ENCODE measurements around the gene TARS2. TPM values are rescaled to one million over a fixed set of nuclear protein-coding genes. Genes with fewer than 3 reads are reported as not detected.

Gene TARS2
- total RNA-seq: 32.2 TPM
- long read RNA-seq, transcript TARS2-204 (18 exons, 2,729 nt): major isoform, 33 of 81 reads
- long read RNA-seq, transcript TARS2-214 (16 exons, 2,162 nt): minor isoform, 11 of 81 reads
- long read RNA-seq, partial matches to known transcripts: 19 of 81 reads
- long read RNA-seq, other reads (novel, unspliced or antisense): 18 of 81 reads

GRCh38 chr1:150486966-150487762, at the start of gene TARS2:
Gene TARS2 (plus strand): TSS chr1:150487419. CDS start chr1:150487451, 32 bp downstream.
- Histone ChIP-seq H3K4me3 (peak within 1 kb of the TSS; percentile 80), H3K36me3 (peaks cover 36% of the 10 kb centered on the region), H3K27ac (replicated peaks) (peak within 1 kb of the TSS; percentile 83), H3K27me3 (ENCODE audit: low read depth) (no peaks in the 10 kb centered on the region), H3K4me1 (peaks cover 15% of the 10 kb centered on the region), H3K9me3 (replicated peaks) (no peaks in the 10 kb centered on the region)
- intact Hi-C loops (cut with micrococcal nuclease): no loop called here
- DNase-seq: peak; percentile 91
- TF ChIP-seq, protein P1, sequence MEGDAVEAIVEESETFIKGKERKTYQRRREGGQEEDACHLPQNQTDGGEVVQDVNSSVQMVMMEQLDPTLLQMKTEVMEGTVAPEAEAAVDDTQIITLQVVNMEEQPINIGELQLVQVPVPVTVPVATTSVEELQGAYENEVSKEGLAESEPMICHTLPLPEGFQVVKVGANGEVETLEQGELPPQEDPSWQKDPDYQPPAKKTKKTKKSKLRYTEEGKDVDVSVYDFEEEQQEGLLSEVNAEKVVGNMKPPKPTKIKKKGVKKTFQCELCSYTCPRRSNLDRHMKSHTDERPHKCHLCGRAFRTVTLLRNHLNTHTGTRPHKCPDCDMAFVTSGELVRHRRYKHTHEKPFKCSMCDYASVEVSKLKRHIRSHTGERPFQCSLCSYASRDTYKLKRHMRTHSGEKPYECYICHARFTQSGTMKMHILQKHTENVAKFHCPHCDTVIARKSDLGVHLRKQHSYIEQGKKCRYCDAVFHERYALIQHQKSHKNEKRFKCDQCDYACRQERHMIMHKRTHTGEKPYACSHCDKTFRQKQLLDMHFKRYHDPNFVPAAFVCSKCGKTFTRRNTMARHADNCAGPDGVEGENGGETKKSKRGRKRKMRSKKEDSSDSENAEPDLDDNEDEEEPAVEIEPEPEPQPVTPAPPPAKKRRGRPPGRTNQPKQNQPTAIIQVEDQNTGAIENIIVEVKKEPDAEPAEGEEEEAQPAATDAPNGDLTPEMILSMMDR (IDR thresholded peaks at IDR 0.05; ENCODE audit: borderline replicate concordance): peak; percentile 57

DNA sequence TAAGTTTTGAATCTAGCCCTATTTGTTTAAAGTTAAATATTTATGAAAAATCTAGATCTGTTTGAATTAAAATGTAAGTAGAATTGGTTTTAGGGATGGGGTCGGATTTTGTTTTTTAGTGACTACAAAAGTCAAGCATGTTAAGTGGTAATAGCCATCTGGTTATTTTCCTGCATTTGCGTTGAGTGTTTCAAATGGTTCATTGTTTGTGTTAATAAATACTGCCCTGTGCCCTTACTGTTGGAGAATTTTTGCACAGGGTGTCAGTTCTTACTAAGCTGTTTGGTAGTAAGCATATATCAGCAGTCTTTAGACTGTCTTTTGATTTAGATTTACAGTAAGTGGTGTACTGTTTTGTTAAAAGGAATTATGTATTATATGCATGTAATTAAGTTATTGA, 46.1 kb upstream of the TARS2 start:
- no peak for DNase-seq
- intact Hi-C loops (cut with micrococcal nuclease): no loop called here
- Histone ChIP-seq H3K27me3 (ENCODE audit: low read depth) (no peaks in the 10 kb centered on the region), H3K9me3 (replicated peaks) (no peaks in the 10 kb centered on the region), H3K27ac (replicated peaks) (no peak overlapping the region), H3K36me3 (peaks cover 63% of the 10 kb centered on the region), H3K4me3 (no peak overlapping the region), H3K4me1 (peaks cover 7% of the 10 kb centered on the region)
- TF ChIP-seq, protein P1 (IDR thresholded peaks at IDR 0.05; ENCODE audit: borderline replicate concordance): no peak

DNA sequence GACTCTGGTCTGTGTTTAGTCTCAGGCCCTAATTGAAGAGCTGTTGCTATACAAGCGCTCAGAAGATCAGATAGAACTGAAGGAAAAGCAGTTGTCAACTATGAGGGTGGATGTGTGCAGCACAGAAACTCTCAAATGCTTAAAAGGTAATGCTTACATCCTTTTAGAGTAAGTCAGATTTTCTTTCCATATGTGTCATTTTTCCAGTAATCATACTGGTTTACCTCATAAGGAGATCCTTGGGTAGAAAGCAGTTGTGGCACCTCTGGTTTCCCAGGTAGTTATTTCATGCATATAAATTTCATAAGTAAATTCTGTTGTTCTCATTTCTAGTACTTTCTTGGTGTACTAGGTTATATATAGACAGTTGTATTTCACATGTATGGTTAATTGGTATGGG, 43.0 kb upstream of the TARS2 start:
- no peak for DNase-seq
- Histone ChIP-seq H3K4me3 (no peak overlapping the region), H3K27ac (replicated peaks) (no peak overlapping the region), H3K27me3 (ENCODE audit: low read depth) (no peaks in the 10 kb centered on the region), H3K36me3 (peaks cover 74% of the 10 kb centered on the region), H3K9me3 (replicated peaks) (no peaks in the 10 kb centered on the region), H3K4me1 (peaks cover 7% of the 10 kb centered on the region)
- intact Hi-C loops (cut with micrococcal nuclease): no loop called here
- TF ChIP-seq, protein P1 (IDR thresholded peaks at IDR 0.05; ENCODE audit: borderline replicate concordance): no peak

DNA sequence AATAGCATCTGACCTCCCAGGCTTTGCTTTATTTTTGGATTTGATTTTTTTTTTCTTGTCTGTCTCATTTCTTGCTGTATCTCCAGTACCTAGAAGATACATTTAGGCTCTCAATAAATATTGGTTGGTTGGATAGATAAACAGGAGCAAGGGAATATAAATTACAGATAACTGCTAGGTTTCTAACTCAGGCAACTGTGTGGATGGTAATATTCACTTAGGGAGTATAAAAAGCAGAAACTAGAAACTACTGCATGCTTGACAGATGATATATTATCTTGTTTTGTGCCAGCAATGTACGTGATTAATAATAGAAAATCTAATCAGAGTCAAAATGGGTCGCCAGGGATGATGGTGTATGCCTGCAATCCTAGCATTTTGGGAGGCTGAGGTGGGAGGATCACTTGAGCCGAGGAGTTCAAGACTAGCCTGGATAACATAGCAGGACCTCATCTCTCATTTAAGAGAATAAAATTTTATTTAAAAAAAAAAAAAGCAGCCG, 31.0 kb upstream of the TARS2 start:
- no peaks in the 10 kb centered on the region for H3K4me1 ChIP-seq
- DNase-seq: no peak
- no peaks in the 10 kb centered on the region for H3K27me3 ChIP-seq (ENCODE audit: low read depth)
- intact Hi-C loops (cut with micrococcal nuclease): no loop called here
- H3K36me3 ChIP-seq: peaks cover 58% of the 10 kb centered on the region
- H3K4me3 ChIP-seq: no peak overlapping the region
- no peak overlapping the region for H3K27ac ChIP-seq (replicated peaks)
- H3K9me3 ChIP-seq (replicated peaks): no peaks in the 10 kb centered on the region
- TF ChIP-seq, protein P1 (IDR thresholded peaks at IDR 0.05; ENCODE audit: borderline replicate concordance): no peak

GRCh38 chr1:150464422-150464826, 22.8 kb upstream of the TARS2 start:
- no peak overlapping the region for H3K4me3 ChIP-seq
- no peaks in the 10 kb centered on the region for H3K27me3 ChIP-seq (ENCODE audit: low read depth)
- TF ChIP-seq, protein P1 (IDR thresholded peaks at IDR 0.05; ENCODE audit: borderline replicate concordance): peak; percentile 84
- peaks cover 3% of the 10 kb centered on the region for H3K4me1 ChIP-seq
- H3K27ac ChIP-seq (replicated peaks): no peak overlapping the region
- no peaks in the 10 kb centered on the region for H3K9me3 ChIP-seq (replicated peaks)
- intact Hi-C loops (cut with micrococcal nuclease): no loop called here
- DNase-seq: no peak
- peaks cover 76% of the 10 kb centered on the region for H3K36me3 ChIP-seq

All from left ventricle myocardium inferior (tissue), 1 donor.